Liver (tissue), 3 donors: ENCODE measurements around the gene KATNAL2.
"Not testable (repeated sequence)": the region's sequence is repeated elsewhere in the genome, so short reads cannot be mapped to it uniquely, and the experiment has no call there.

ENCODE experiments used
- CTCF ChIP-seq: fragments of 150-350 bp; IDR thresholded peaks from 2 replicates; pipeline ENCODE4 v1.5.1; 2017; ENCODE audit warnings: improper control_type of control experiment, low read depth, low read length; ENCODE audit not compliant: missing input control
- FOXA1 ChIP-seq: IDR thresholded peaks from 2 replicates; pipeline ENCODE4 v1.6.1; 2016; ENCODE audit warnings: antibody characterized with exemption
- FOXA2 ChIP-seq: IDR thresholded peaks from 2 replicates; pipeline ENCODE4 v1.6.1; 2016; ENCODE audit warnings: antibody characterized with exemption
- HNF4A ChIP-seq, 2 donors: conservative IDR thresholded peaks; 2 replicates each; pipeline ENCODE4 v1.6.1; 2016; ENCODE audit warnings: antibody characterized with exemption in 2 of 2, mild to moderate bottlenecking in 2 of 2
- HNF4G ChIP-seq: IDR thresholded peaks from 2 replicates; pipeline ENCODE4 v1.6.1; 2016; ENCODE audit warnings: antibody characterized with exemption
- JUND ChIP-seq, 2 donors: IDR thresholded peaks; 2 replicates each; pipeline ENCODE4 v1.6.1; 2016; ENCODE audit warnings: antibody characterized with exemption in 2 of 2
- MAX ChIP-seq: IDR thresholded peaks from 2 replicates; pipeline ENCODE4 v1.6.1; 2016; ENCODE audit warnings: antibody characterized with exemption
- NR2F2 ChIP-seq: IDR thresholded peaks from 2 replicates; pipeline ENCODE4 v1.6.1; 2016; ENCODE audit warnings: antibody characterized with exemption
- RAD21 ChIP-seq, 2 donors: IDR thresholded peaks; 2 replicates each; pipeline ENCODE4 v1.6.1; 2016; ENCODE audit warnings: antibody characterized with exemption in 2 of 2, mild to moderate bottlenecking in 2 of 2
- SP1 ChIP-seq: IDR thresholded peaks from 2 replicates; pipeline ENCODE4 v1.6.1; 2018; ENCODE audit warnings: antibody characterized with exemption, mild to moderate bottlenecking
- TAF1 ChIP-seq: conservative IDR thresholded peaks from 2 replicates; pipeline ENCODE4 v1.6.1; 2016; ENCODE audit warnings: antibody characterized with exemption, mild to moderate bottlenecking
- YY1 ChIP-seq: IDR thresholded peaks from 2 replicates; pipeline ENCODE4 v1.6.1; 2016; ENCODE audit warnings: antibody characterized with exemption, mild to moderate bottlenecking
- donor health status: healthy.
- donor health status: healthy.

- not testable (repeated sequence) for TF ChIP-seq CTCF; FOXA2; RAD21 (IDR thresholded peaks at IDR 0.05); JUND (IDR thresholded peaks at IDR 0.05); MAX; SP1; TAF1; HNF4G; NR2F2; HNF4A (conservative IDR thresholded peaks at IDR 0.05); YY1; FOXA1
Measured at GRCh38 chr18:47034591-47034990, 117.2 kb downstream of the KATNAL2 start.
